RWPE1 (cell line): Measurements from ENCODE around the gene PADI2.

ENCODE experiments used
- CTCF ChIA-PET: fragments of 350-600 bp; sonication (Branson Sonifier 250); formaldehyde crosslinking; extraction: SDS; loops from one replicate; lab custom pipeline; 2021; lab: Yijun Ruan, JAX
- POLR2A ChIA-PET: fragments of 400-600 bp; formaldehyde crosslinking; extraction: SDS; loops from one replicate; lab custom pipeline; 2020; ENCODE audit warnings: antibody characterized with exemption; ENCODE audit not compliant: low non-redundant PET; lab: Yijun Ruan, JAX
- DNase-seq: peaks from one replicate; pipeline ENCODE4 v3.0.0; 2012; ENCODE audit warnings: low spot score
- H3K27ac ChIP-seq: fragments of 450-650 bp; 2 replicates; pipeline ENCODE4 v1.5.1; 2017
- CTCF ChIP-seq: fragments of 450-650 bp; conservative IDR thresholded peaks from 2 replicates; pipeline ENCODE4 v1.5.1; 2017; ENCODE audit warnings: low read depth, mild to moderate bottlenecking

PADI2 gene

GRCh38 chr1:17032741-17033140 is 86.5 kb downstream of the PADI2 start:
- CTCF ChIA-PET: interaction anchor here (0.6 to 1.0 kb wide), 2 partner anchors 14 to 73 kb away, joined by 4 to 6 read pairs; no protein-coding TSS in a partner anchor
- no peak for TF ChIP-seq CTCF
- H3K27ac ChIP-seq: no peak overlapping the region
- POLR2A ChIA-PET: no interaction called here
- DNase-seq: no peak

GRCh38 chr1:17031436-17031835 is 87.8 kb downstream of the PADI2 start:
- no peak for TF ChIP-seq CTCF
- DNase-seq: no peak
- POLR2A ChIA-PET: interaction anchor here (0.6 kb wide), 1 partner anchor 128 kb away, joined by 3 read pairs; no protein-coding TSS in a partner anchor
- H3K27ac ChIP-seq: no peak overlapping the region
- CTCF ChIA-PET: interaction anchor here (0.8 kb wide), 1 partner anchor 9 kb away, joined by 3 read pairs; no protein-coding TSS in a partner anchor

- CTCF ChIA-PET: interaction anchor here (0.8 kb wide), 1 partner anchor 45 kb away, joined by 3 read pairs; no protein-coding TSS in a partner anchor
- no peak for DNase-seq
- POLR2A ChIA-PET: no interaction called here
- no peak for TF ChIP-seq CTCF
- peak overlapping the region; percentile 63 for H3K27ac ChIP-seq
These were observed 89.0 kb downstream of the PADI2 start for GRCh38 chr1:17030206-17030605.

- no peak for TF ChIP-seq CTCF
- DNase-seq: no peak
- POLR2A ChIA-PET: interaction anchor here (0.6 kb wide), 2 partner anchors 45 to 1752 kb away, joined by 7 read pairs; no protein-coding TSS in a partner anchor
- CTCF ChIA-PET: interaction anchor here (0.5 to 0.8 kb wide), 3 partner anchors 9 to 66 kb away, joined by 3 to 4 read pairs (median 3); no protein-coding TSS in a partner anchor
- peak overlapping the region; percentile 63 for H3K27ac ChIP-seq
These were observed 90.5 kb downstream of the PADI2 start for GRCh38 chr1:17028662-17029188.

- DNase-seq: no peak
- ChIA-PET POLR2A (no interaction called here), CTCF (interaction anchor here (0.5 kb wide), 1 partner anchor 23 kb away, joined by 3 read pairs; no protein-coding TSS in a partner anchor)
- H3K27ac ChIP-seq: no peak overlapping the region; the same call in 1 of the 2 replicates
- TF ChIP-seq CTCF: no peak
These were observed 91.4 kb downstream of the PADI2 start for GRCh38 chr1:17027900-17028299.

GRCh38 chr1:17027403-17027802 is 91.8 kb downstream of the PADI2 start:
- ChIA-PET POLR2A (no interaction called here), CTCF (no interaction called here)
- peak overlapping the region; percentile 68 for H3K27ac ChIP-seq
- no peak for TF ChIP-seq CTCF
- no peak for DNase-seq
